Osteoblast (primary cell): ENCODE data around the gene TEKT2. TPM values are rescaled to one million over a fixed set of nuclear protein-coding genes. Genes with fewer than 3 reads are reported as not detected.
A peak's percentile ranks its signal among the peaks of the same experiment; 100 is the strongest.

Source experiments
- DNase-seq: peaks from one replicate; pipeline ENCODE4 v3.0.0; 2011; ENCODE audit warnings: low spot score, mixed read lengths; ENCODE audit not compliant: insufficient read length; ENCODE audit errors: missing footprints
- H2AFZ ChIP-seq: 2 replicates; pipeline ENCODE4 v1.6.0; 2011; ENCODE audit warnings: mild to moderate bottlenecking, low read length
- H3K27ac ChIP-seq: 2 replicates; pipeline ENCODE4 v1.5.1; 2011; ENCODE audit warnings: mild to moderate bottlenecking, low read depth, low read length, moderate library complexity
- H3K27me3 ChIP-seq: 2 replicates; pipeline ENCODE4 v1.6.0; 2012; ENCODE audit warnings: mild to moderate bottlenecking, control low read depth, inconsistent platforms, low read length, moderate library complexity; ENCODE audit not compliant: insufficient read depth
- H3K36me3 ChIP-seq: 2 replicates; pipeline ENCODE4 v1.5.1; 2011; ENCODE audit warnings: mild to moderate bottlenecking, low read length, control low read depth, moderate library complexity; ENCODE audit not compliant: insufficient read depth
- H3K4me1 ChIP-seq: 2 replicates; pipeline ENCODE4 v1.5.1; 2011; ENCODE audit warnings: mild to moderate bottlenecking, low read length, control low read depth, moderate library complexity; ENCODE audit not compliant: insufficient read depth
- H3K4me2 ChIP-seq: 2 replicates; pipeline ENCODE4 v1.6.0; 2011; ENCODE audit warnings: mild to moderate bottlenecking, low read length; ENCODE audit not compliant: insufficient read depth
- H3K4me3 ChIP-seq: fragments of 200-600 bp; sonication (generic); 3 replicates; pipeline ENCODE4 v1.5.1; 2012; ENCODE audit warnings: mild to moderate bottlenecking, low read length, inconsistent platforms; ENCODE audit not compliant: insufficient read depth
- H3K79me2 ChIP-seq: 2 replicates; pipeline ENCODE4 v1.6.0; 2012; ENCODE audit warnings: mild to moderate bottlenecking, low read length, control low read depth, inconsistent platforms; ENCODE audit not compliant: insufficient read depth
- H3K9me3 ChIP-seq: 2 replicates; pipeline ENCODE4 v1.5.1; 2011; ENCODE audit warnings: low read depth, low read length, control low read depth
- H4K20me1 ChIP-seq: 2 replicates; pipeline ENCODE4 v1.6.0; 2012; ENCODE audit warnings: mild to moderate bottlenecking, low read length, control low read depth; ENCODE audit not compliant: insufficient read depth
- CTCF ChIP-seq: IDR thresholded peaks from 2 replicates; pipeline ENCODE4 v1.5.1; 2011; ENCODE audit warnings: mild to moderate bottlenecking, low read depth, low read length, moderate library complexity; ENCODE audit errors: extremely low read depth
- total RNA-seq: library from RNA; depleted of rRNA; stranded (reverse); fragments of >200 nt; gene quantifications from 2 replicates; pipeline ENCODE4 v1.2.3, GENCODE V29; 2012

Gene TEKT2
- total RNA-seq, 1 donor = not detected

GRCh38 chr1:36122062-36123030 is 38.5 kb downstream of the TEKT2 start:
- H3K79me2 ChIP-seq = no peaks in the 10 kb centered on the region
- no peak overlapping the region for H2AFZ ChIP-seq
- H4K20me1 ChIP-seq = no peaks in the 10 kb centered on the region
- no peak overlapping the region for H3K4me2 ChIP-seq
- no peak for TF ChIP-seq CTCF
- no peak overlapping the region for H3K4me3 ChIP-seq
- peaks cover 12% of the 10 kb centered on the region for H3K27me3 ChIP-seq
- H3K27ac ChIP-seq = no peak overlapping the region
- no peaks in the 10 kb centered on the region for H3K36me3 ChIP-seq
- H3K4me1 ChIP-seq = peaks cover 19% of the 10 kb centered on the region
- peak; percentile 82 for DNase-seq
- H3K9me3 ChIP-seq = no peaks in the 10 kb centered on the region

- H3K4me3 ChIP-seq = no peak overlapping the region
- peak overlapping the region; percentile 35 for H2AFZ ChIP-seq
- H3K79me2 ChIP-seq = no peaks in the 10 kb centered on the region
- DNase-seq = peak; percentile 85
- H3K9me3 ChIP-seq = no peaks in the 10 kb centered on the region
- TF ChIP-seq CTCF = no peak
- H3K27ac ChIP-seq = no peak overlapping the region
- H3K4me1 ChIP-seq = peaks cover 26% of the 10 kb centered on the region
- no peaks in the 10 kb centered on the region for H4K20me1 ChIP-seq
- H3K36me3 ChIP-seq = no peaks in the 10 kb centered on the region
- peaks cover 12% of the 10 kb centered on the region for H3K27me3 ChIP-seq
- H3K4me2 ChIP-seq = peak overlapping the region; percentile 33
Measured at GRCh38 chr1:36123356-36123755, 39.5 kb downstream of the TEKT2 start.

- no peak overlapping the region for H3K4me3 ChIP-seq
- DNase-seq = peak; percentile 85
- no peak for TF ChIP-seq CTCF
- H3K27me3 ChIP-seq = peaks cover 12% of the 10 kb centered on the region
- H3K36me3 ChIP-seq = no peaks in the 10 kb centered on the region
- H4K20me1 ChIP-seq = no peaks in the 10 kb centered on the region
- H3K9me3 ChIP-seq = no peaks in the 10 kb centered on the region
- H3K79me2 ChIP-seq = no peaks in the 10 kb centered on the region
- no peak overlapping the region for H2AFZ ChIP-seq
- no peak overlapping the region for H3K4me2 ChIP-seq
- no peak overlapping the region for H3K27ac ChIP-seq
- peaks cover 25% of the 10 kb centered on the region for H3K4me1 ChIP-seq
Measured at GRCh38 chr1:36124404-36125128, 40.7 kb downstream of the TEKT2 start.
